ENCODE data around the gene DLG2. TPM values are rescaled to one million over a fixed set of nuclear protein-coding genes. Genes with fewer than 3 reads are reported as not detected.
A peak's percentile ranks its signal among the peaks of the same experiment; 100 is the strongest.

The DLG2 gene
- total RNA-seq, 1 experiment from 2014 or later = 17.5 TPM

DNA sequence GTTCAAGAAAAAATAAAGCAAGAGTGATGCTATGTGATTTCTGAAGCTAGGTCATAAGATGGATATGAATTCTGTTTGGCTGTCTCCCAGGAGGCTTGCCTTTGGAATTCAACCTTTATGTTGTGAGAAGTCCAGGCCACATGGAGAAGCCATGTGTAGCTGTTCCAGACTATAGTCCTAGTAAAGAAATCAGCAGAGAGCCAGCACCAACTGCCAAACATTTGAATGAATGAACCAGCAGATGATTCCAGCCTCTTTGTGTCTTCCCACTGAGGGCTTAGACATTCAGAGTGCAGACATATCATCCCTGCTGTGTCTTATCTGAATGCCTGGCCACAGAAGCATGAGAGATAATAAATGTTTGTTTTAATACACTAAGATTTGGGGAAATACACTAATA, 1150.6 kb downstream of the DLG2 start (continued):
- TF ChIP-seq ATF3 (CRISPR knock-in tag; conservative IDR thresholded peaks at IDR 0.05) (no peak), JUN (CRISPR knock-in tag; IDR thresholded peaks at IDR 0.05) (no peak), TEAD4 (CRISPR knock-in tag; IDR thresholded peaks at IDR 0.05) (no peak), SMAD4 (CRISPR knock-in tag; IDR thresholded peaks at IDR 0.05) (no peak)

GRCh38 chr11:84471501-84471900, 1155.6 kb downstream of the DLG2 start:
- CTCF ChIA-PET = interaction anchor here (1.6 to 1.8 kb wide), 2 partner anchors 53 to 73 kb away, joined by 4 to 10 read pairs; no protein-coding TSS in a partner anchor
- ATAC-seq (peak; percentile 93), DNase-seq (ENCODE audit: low spot score) (no peak)
- H3K4me1 Mint-ChIP-seq = peaks cover 45% of the 10 kb centered on the region
- no peaks in the 10 kb centered on the region for H3K27me3 Mint-ChIP-seq (ENCODE audit: low read depth)
- H3K27ac Mint-ChIP-seq = peak overlapping the region; percentile 71
- no peaks in the 10 kb centered on the region for H3K9me3 Mint-ChIP-seq
- no peaks in the 10 kb centered on the region for H3K36me3 Mint-ChIP-seq
- TF ChIP-seq NR2C2 (CRISPR knock-in tag; IDR thresholded peaks at IDR 0.05) (no peak), ZNF423 (CRISPR knock-in tag; IDR thresholded peaks at IDR 0.05) (no peak), JUN (CRISPR knock-in tag; IDR thresholded peaks at IDR 0.05) (no peak), CBFB (CRISPR knock-in tag; IDR thresholded peaks at IDR 0.05; ENCODE audit: low read depth) (no peak), ZNF263 (CRISPR knock-in tag; IDR thresholded peaks at IDR 0.05; ENCODE audit: low read depth) (no peak), ELF4 (CRISPR knock-in tag; IDR thresholded peaks at IDR 0.05; ENCODE audit: low read depth) (no peak), MAX (CRISPR knock-in tag; IDR thresholded peaks at IDR 0.05) (no peak), RELA (CRISPR knock-in tag; IDR thresholded peaks at IDR 0.05; ENCODE audit: borderline replicate concordance) (no peak), SMAD3 (CRISPR knock-in tag; IDR thresholded peaks at IDR 0.05; ENCODE audit: borderline replicate concordance) (no peak), CREB1 (CRISPR knock-in tag; IDR thresholded peaks at IDR 0.05) (no peak), ZNF396 (CRISPR knock-in tag; IDR thresholded peaks at IDR 0.05; ENCODE audit: borderline replicate concordance) (no peak), USF1 (CRISPR knock-in tag; IDR thresholded peaks at IDR 0.05) (no peak), RORB (CRISPR knock-in tag; IDR thresholded peaks at IDR 0.05) (no peak)
- TF ChIP-seq, protein P1, sequence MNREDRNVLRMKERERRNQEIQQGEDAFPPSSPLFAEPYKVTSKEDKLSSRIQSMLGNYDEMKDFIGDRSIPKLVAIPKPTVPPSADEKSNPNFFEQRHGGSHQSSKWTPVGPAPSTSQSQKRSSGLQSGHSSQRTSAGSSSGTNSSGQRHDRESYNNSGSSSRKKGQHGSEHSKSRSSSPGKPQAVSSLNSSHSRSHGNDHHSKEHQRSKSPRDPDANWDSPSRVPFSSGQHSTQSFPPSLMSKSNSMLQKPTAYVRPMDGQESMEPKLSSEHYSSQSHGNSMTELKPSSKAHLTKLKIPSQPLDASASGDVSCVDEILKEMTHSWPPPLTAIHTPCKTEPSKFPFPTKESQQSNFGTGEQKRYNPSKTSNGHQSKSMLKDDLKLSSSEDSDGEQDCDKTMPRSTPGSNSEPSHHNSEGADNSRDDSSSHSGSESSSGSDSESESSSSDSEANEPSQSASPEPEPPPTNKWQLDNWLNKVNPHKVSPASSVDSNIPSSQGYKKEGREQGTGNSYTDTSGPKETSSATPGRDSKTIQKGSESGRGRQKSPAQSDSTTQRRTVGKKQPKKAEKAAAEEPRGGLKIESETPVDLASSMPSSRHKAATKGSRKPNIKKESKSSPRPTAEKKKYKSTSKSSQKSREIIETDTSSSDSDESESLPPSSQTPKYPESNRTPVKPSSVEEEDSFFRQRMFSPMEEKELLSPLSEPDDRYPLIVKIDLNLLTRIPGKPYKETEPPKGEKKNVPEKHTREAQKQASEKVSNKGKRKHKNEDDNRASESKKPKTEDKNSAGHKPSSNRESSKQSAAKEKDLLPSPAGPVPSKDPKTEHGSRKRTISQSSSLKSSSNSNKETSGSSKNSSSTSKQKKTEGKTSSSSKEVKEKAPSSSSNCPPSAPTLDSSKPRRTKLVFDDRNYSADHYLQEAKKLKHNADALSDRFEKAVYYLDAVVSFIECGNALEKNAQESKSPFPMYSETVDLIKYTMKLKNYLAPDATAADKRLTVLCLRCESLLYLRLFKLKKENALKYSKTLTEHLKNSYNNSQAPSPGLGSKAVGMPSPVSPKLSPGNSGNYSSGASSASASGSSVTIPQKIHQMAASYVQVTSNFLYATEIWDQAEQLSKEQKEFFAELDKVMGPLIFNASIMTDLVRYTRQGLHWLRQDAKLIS (CRISPR knock-in tag; IDR thresholded peaks at IDR 0.05; ENCODE audit: borderline replicate concordance) = no peak
- TF ChIP-seq, protein P2, sequence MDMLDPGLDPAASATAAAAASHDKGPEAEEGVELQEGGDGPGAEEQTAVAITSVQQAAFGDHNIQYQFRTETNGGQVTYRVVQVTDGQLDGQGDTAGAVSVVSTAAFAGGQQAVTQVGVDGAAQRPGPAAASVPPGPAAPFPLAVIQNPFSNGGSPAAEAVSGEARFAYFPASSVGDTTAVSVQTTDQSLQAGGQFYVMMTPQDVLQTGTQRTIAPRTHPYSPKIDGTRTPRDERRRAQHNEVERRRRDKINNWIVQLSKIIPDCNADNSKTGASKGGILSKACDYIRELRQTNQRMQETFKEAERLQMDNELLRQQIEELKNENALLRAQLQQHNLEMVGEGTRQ (CRISPR knock-in tag; IDR thresholded peaks at IDR 0.05) = no peak
- H3K4me3 Mint-ChIP-seq = peak overlapping the region; percentile 29
- POLR2A ChIA-PET = no interaction called here

DNA sequence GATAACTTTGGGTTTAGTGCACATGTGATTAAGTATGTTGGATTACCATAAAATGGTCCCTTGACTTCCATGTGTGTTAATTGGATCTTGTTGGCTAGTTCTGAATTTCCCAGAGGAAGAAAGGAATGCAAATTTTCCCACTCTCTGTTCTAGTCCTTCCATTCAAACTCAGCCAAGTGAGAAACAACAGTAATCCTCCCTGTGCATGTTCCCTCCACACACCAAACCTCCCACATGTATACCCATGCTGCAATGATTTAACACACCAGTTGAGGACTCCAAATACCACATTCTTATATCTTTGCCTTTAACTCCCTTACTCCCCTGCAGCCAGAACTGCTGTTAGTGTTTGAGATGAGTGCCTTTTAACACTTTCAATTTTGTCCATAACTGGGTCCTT, 1158.9 kb downstream of the DLG2 start:
- Mint-ChIP-seq H3K4me1 (peaks cover 40% of the 10 kb centered on the region), H3K9me3 (no peaks in the 10 kb centered on the region), H3K4me3 (no peak overlapping the region), H3K36me3 (no peaks in the 10 kb centered on the region), H3K27me3 (ENCODE audit: low read depth) (no peaks in the 10 kb centered on the region), H3K27ac (no peak overlapping the region)
- ATAC-seq (peak; percentile 52; the same call in 1 of the 2 replicates), DNase-seq (ENCODE audit: low spot score) (no peak)
- TF ChIP-seq FOXK1 (CRISPR knock-in tag; IDR thresholded peaks at IDR 0.05) (no peak), ZNF423 (CRISPR knock-in tag; IDR thresholded peaks at IDR 0.05) (no peak), IRF2 (CRISPR knock-in tag; IDR thresholded peaks at IDR 0.05; ENCODE audit: borderline replicate concordance, low read depth) (no peak), TEAD4 (CRISPR knock-in tag; IDR thresholded peaks at IDR 0.05) (no peak)
- TF ChIP-seq, protein P3, sequence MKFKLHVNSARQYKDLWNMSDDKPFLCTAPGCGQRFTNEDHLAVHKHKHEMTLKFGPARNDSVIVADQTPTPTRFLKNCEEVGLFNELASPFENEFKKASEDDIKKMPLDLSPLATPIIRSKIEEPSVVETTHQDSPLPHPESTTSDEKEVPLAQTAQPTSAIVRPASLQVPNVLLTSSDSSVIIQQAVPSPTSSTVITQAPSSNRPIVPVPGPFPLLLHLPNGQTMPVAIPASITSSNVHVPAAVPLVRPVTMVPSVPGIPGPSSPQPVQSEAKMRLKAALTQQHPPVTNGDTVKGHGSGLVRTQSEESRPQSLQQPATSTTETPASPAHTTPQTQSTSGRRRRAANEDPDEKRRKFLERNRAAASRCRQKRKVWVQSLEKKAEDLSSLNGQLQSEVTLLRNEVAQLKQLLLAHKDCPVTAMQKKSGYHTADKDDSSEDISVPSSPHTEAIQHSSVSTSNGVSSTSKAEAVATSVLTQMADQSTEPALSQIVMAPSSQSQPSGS (CRISPR knock-in tag; IDR thresholded peaks at IDR 0.05; ENCODE audit: borderline replicate concordance, low read depth) = no peak
- TF ChIP-seq, protein P4, sequence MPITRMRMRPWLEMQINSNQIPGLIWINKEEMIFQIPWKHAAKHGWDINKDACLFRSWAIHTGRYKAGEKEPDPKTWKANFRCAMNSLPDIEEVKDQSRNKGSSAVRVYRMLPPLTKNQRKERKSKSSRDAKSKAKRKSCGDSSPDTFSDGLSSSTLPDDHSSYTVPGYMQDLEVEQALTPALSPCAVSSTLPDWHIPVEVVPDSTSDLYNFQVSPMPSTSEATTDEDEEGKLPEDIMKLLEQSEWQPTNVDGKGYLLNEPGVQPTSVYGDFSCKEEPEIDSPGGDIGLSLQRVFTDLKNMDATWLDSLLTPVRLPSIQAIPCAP (CRISPR knock-in tag; IDR thresholded peaks at IDR 0.05) = no peak
- ChIA-PET POLR2A (no interaction called here), CTCF (no interaction called here)

All from WTC11 (cell line).